HepG2 (cell line): ENCODE results near the gene LAP3. TPM values are rescaled to one million over a fixed set of nuclear protein-coding genes. Genes with fewer than 3 reads are reported as not detected.
A peak's percentile ranks its signal among the peaks of the same experiment; 100 is the strongest.

Experiments
- AGO1 ChIP-seq: fragments of 200-400 bp; formaldehyde crosslinking; IDR thresholded peaks from 2 replicates; pipeline ENCODE4 v1.6.1; 2017; ENCODE audit warnings: mild to moderate bottlenecking, low read depth, low read length, moderate library complexity; ENCODE audit not compliant: poor library complexity, severe bottlenecking
- ARNT2 ChIP-seq: sonication (generic); formaldehyde crosslinking; IDR thresholded peaks from 2 replicates; pipeline ENCODE4 v1.8.0; 2022; ENCODE audit warnings: mild to moderate bottlenecking, low read depth, missing genetic modification reagents, moderate library complexity
- ELF3 ChIP-seq: IDR thresholded peaks from 2 replicates; pipeline ENCODE4 v1.6.1; 2016; ENCODE audit warnings: missing genetic modification reagents, missing compliant biosample characterization
- FOXA3 ChIP-seq: IDR thresholded peaks from 2 replicates; pipeline ENCODE4 v1.6.1; 2016; ENCODE audit warnings: missing genetic modification reagents, missing compliant biosample characterization
- NR2F1 ChIP-seq, 2 experiments: fragments of 450-650 bp in 1 of 2; formaldehyde crosslinking in 1 of 2; IDR thresholded peaks; 2 replicates each; pipeline versions ENCODE4 v1.5.0 to v1.6.1; 2016 to 2020; ENCODE audit warnings: mild to moderate bottlenecking in 1 of 2, missing compliant biosample characterization in 1 of 2, missing genetic modification reagents in 1 of 2, moderate library complexity in 1 of 2
- SMAD3 ChIP-seq: sonication (generic); formaldehyde crosslinking; IDR thresholded peaks from 2 replicates; pipeline ENCODE4 v1.4.0; 2020; ENCODE audit warnings: missing genetic modification reagents
- TAF15 ChIP-seq: fragments of 200-400 bp; formaldehyde crosslinking; IDR thresholded peaks from one replicate; pipeline ENCODE4 v1.6.1; 2018; ENCODE audit warnings: mild to moderate bottlenecking, low read depth, low read length; ENCODE audit not compliant: poor library complexity, severe bottlenecking
- U2AF2 ChIP-seq: fragments of 200-400 bp; formaldehyde crosslinking; IDR thresholded peaks from 2 replicates; pipeline ENCODE4 v1.6.1; 2017; ENCODE audit warnings: low read depth, mild to moderate bottlenecking, low read length
- XRCC5 ChIP-seq: fragments of 200-400 bp; formaldehyde crosslinking; optimal IDR thresholded peaks from 2 replicates; pipeline ENCODE3; 2017; ENCODE audit warnings: mild to moderate bottlenecking, low read length
- ZBTB7B ChIP-seq: sonication (generic); formaldehyde crosslinking; IDR thresholded peaks from 2 replicates; pipeline ENCODE4 v1.4.0; 2020; ENCODE audit warnings: missing genetic modification reagents
- ZNF564 ChIP-seq: sonication (generic); formaldehyde crosslinking; IDR thresholded peaks from 2 replicates; pipeline ENCODE4 v1.8.1; 2023; ENCODE audit warnings: mild to moderate bottlenecking, missing genetic modification reagents
- ZNF724P ChIP-seq: sonication (generic); formaldehyde crosslinking; IDR thresholded peaks from 2 replicates; pipeline ENCODE4 v1.8.0; 2022; ENCODE audit warnings: missing genetic modification reagents, borderline replicate concordance
- ZNF790 ChIP-seq: sonication (generic); formaldehyde crosslinking; IDR thresholded peaks from 2 replicates; pipeline ENCODE4 v1.8.0; 2022; ENCODE audit warnings: missing genetic modification reagents, mild to moderate bottlenecking, borderline replicate concordance
- ZSCAN9 ChIP-seq: IDR thresholded peaks from 2 replicates; pipeline ENCODE4 v1.6.1; 2016; ENCODE audit warnings: borderline replicate concordance
- polyA plus RNA-seq, 8 experiments: library from polyadenylated mRNA; depleted of rRNA in 3 of 8; stranded (reverse) in 7 of 8; unstranded in 1 of 8; fragments of >200 nt; fragmentation: Illumina TruSeq in 4 of 8; extraction: Trizol in 4 of 8; gene quantifications; 2 replicates each; pipeline versions ENCODE4 v1.2.1 to v1.2.3, GENCODE V29; 2011 to 2016; ENCODE audit warnings: low read depth in 4 of 8, missing spikeins in 1 of 8, mixed read lengths in 1 of 8; ENCODE audit not compliant: insufficient read depth in 1 of 8
- total RNA-seq, 5 experiments: library from RNA; depleted of rRNA; stranded (reverse); fragments of >200 nt; fragmentation: Illumina TruSeq; extraction: Trizol; gene quantifications; 2 replicates each; pipeline ENCODE4 v1.2.3, GENCODE V29; 2016; ENCODE audit warnings: low read depth in 1 of 5
- TF ChIP-seq, protein P1 (sequence below): sonication (generic); formaldehyde crosslinking; IDR thresholded peaks from 2 replicates; pipeline ENCODE4 v1.5.0; 2020; ENCODE audit warnings: mild to moderate bottlenecking, missing genetic modification reagents, moderate library complexity
- TF ChIP-seq, protein P2 (sequence below): IDR thresholded peaks from 2 replicates; pipeline ENCODE4 v1.6.1; 2018; ENCODE audit warnings: missing genetic modification reagents
- TF ChIP-seq, protein P3 (sequence below): sonication (generic); formaldehyde crosslinking; IDR thresholded peaks from 2 replicates; pipeline ENCODE4 v1.8.1; 2023; ENCODE audit warnings: mild to moderate bottlenecking, moderate library complexity, missing genetic modification reagents
- TF ChIP-seq, protein P4 (sequence below): IDR thresholded peaks from 2 replicates; pipeline ENCODE4 v1.6.1; 2016; ENCODE audit warnings: missing compliant biosample characterization, missing genetic modification reagents, borderline replicate concordance
- TF ChIP-seq, protein P5 (sequence below): sonication (generic); formaldehyde crosslinking; IDR thresholded peaks from 2 replicates; pipeline ENCODE4 v1.5.1; 2020; ENCODE audit warnings: missing genetic modification reagents, mild to moderate bottlenecking, borderline replicate concordance
- TF ChIP-seq, protein P6 (sequence below): sonication (generic); formaldehyde crosslinking; IDR thresholded peaks from 2 replicates; pipeline ENCODE4 v1.8.0; 2022; ENCODE audit warnings: low read depth, missing genetic modification reagents

LAP3 gene
- total and polyA plus RNA-seq, 2 of the 13 experiments (the other 11 are each of a cell fraction or from before 2014, with no cell fraction given) = 106 to 125 TPM

DNA sequence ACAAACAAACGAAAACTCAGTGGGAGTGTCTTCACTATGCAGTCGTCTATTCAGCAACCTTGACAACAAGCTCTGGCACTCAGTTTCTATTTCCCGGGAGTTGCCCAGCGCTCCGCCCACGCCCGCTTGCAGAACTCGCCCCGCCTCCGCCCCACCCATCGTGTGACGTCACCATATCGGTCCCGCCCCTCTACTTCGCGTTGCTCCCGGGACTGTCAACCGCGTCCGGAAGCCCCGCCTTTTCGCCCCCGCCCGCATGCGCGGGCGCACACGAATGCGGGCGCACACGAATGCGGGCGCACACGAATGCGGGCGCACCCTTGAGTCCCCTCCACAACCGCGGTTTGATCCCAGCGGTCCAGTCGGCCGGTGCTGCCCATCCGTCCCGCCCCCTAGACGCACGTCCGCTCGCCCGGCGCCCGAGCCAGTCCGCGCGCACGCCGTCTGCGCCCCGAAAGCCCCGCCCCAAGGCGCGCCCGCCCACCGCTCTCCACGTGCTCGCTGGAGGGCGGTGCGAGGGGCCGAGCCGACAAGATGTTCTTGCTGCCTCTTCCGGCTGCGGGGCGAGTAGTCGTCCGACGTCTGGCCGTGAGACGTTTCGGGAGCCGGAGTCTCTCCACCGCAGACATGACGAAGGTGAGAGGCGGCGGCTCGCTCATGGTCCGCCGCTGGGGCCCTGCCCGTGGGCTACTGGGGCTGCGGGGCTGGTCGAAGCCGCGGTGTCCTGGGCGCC, at the start of gene LAP3 (continued):
- peak; percentile 65 for TF ChIP-seq ZNF724P (CRISPR knock-in tag)
- TF ChIP-seq SMAD3 = no peak
- TF ChIP-seq NR2F1 (CRISPR knock-in tag; IDR thresholded peaks at IDR 0.05) = no peak
- peak; percentile 47 for TF ChIP-seq XRCC5
- TF ChIP-seq, protein P1, sequence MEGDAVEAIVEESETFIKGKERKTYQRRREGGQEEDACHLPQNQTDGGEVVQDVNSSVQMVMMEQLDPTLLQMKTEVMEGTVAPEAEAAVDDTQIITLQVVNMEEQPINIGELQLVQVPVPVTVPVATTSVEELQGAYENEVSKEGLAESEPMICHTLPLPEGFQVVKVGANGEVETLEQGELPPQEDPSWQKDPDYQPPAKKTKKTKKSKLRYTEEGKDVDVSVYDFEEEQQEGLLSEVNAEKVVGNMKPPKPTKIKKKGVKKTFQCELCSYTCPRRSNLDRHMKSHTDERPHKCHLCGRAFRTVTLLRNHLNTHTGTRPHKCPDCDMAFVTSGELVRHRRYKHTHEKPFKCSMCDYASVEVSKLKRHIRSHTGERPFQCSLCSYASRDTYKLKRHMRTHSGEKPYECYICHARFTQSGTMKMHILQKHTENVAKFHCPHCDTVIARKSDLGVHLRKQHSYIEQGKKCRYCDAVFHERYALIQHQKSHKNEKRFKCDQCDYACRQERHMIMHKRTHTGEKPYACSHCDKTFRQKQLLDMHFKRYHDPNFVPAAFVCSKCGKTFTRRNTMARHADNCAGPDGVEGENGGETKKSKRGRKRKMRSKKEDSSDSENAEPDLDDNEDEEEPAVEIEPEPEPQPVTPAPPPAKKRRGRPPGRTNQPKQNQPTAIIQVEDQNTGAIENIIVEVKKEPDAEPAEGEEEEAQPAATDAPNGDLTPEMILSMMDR (CRISPR knock-in tag) = peak; percentile 18; the same call in 1 of the 2 replicates
- TF ChIP-seq ZSCAN9 (CRISPR knock-in tag) = peak; percentile 83; the same call in 1 of the 2 replicates
- no peak for TF ChIP-seq AGO1
- TF ChIP-seq TAF15 = no peak
- TF ChIP-seq ZBTB7B (CRISPR knock-in tag) = peak; percentile 56; the same call in 1 of the 2 replicates
- TF ChIP-seq, protein P2, sequence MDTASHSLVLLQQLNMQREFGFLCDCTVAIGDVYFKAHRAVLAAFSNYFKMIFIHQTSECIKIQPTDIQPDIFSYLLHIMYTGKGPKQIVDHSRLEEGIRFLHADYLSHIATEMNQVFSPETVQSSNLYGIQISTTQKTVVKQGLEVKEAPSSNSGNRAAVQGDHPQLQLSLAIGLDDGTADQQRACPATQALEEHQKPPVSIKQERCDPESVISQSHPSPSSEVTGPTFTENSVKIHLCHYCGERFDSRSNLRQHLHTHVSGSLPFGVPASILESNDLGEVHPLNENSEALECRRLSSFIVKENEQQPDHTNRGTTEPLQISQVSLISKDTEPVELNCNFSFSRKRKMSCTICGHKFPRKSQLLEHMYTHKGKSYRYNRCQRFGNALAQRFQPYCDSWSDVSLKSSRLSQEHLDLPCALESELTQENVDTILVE (CRISPR knock-in tag) = 0 out of 2 replicates have a peak, but pooled peaks have one; percentile 44
- TF ChIP-seq, protein P3, sequence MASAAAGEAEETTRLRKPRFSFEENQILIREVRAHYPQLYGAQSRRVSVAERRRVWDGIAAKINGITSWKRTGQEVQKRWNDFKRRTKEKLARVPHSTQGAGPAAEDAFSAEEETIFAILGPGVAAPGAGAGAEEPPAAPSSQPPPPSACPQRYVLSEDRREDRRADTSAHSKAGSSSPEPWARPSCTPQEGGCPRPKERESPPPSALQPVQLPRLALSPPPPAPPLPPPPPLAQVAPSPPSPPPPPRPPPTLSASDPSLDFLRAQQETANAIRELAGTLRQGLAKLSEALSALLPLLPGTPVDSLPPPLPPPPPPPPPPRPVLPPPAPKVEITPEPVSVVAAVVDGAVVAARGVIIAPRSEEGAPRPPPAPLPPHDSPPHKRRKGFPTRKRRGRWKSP (CRISPR knock-in tag) = peak; percentile 92
- peak; percentile 91 for TF ChIP-seq ARNT2
- TF ChIP-seq, protein P4, sequence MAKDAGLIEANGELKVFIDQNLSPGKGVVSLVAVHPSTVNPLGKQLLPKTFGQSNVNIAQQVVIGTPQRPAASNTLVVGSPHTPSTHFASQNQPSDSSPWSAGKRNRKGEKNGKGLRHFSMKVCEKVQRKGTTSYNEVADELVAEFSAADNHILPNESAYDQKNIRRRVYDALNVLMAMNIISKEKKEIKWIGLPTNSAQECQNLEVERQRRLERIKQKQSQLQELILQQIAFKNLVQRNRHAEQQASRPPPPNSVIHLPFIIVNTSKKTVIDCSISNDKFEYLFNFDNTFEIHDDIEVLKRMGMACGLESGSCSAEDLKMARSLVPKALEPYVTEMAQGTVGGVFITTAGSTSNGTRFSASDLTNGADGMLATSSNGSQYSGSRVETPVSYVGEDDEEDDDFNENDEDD (CRISPR knock-in tag) = peak; percentile 97
- peak; percentile 62; the same call in 1 of the 2 replicates for TF ChIP-seq ZNF564 (CRISPR knock-in tag)
- TF ChIP-seq, protein P5, sequence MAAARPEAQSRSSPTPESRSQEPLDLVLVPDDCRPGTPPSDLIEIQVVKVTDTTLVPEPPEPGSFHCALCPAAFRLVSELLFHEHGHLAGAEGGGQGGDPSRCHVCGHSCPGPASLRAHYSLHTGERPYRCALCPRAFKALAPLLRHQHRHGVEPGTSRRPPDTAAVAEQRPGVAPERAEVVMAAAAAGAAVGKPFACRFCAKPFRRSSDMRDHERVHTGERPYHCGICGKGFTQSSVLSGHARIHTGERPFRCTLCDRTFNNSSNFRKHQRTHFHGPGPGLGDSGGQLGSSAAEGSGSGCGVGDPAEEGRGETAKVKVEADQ (CRISPR knock-in tag) = no peak; the same call in 1 of the 2 replicates
- TF ChIP-seq ZNF790 (CRISPR knock-in tag) = peak; percentile 93; the same call in 1 of the 2 replicates
- TF ChIP-seq FOXA3 (CRISPR knock-in tag) = no peak; the same call in 1 of the 2 replicates
- TF ChIP-seq, protein P6, sequence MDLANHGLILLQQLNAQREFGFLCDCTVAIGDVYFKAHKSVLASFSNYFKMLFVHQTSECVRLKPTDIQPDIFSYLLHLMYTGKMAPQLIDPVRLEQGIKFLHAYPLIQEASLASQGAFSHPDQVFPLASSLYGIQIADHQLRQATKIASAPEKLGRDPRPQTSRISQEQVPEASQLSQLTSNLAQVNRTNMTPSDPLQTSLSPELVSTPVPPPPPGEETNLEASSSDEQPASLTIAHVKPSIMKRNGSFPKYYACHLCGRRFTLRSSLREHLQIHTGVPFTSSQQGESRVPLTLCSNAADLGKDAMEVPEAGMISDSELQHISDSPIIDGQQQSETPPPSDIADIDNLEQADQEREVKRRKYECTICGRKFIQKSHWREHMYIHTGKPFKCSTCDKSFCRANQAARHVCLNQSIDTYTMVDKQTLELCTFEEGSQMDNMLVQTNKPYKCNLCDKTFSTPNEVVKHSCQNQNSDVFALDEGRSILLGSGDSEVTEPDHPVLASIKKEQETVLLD (CRISPR knock-in tag) = peak; percentile 61; the same call in 1 of the 2 replicates
- TF ChIP-seq ELF3 (CRISPR knock-in tag) = peak; percentile 87
- no peak for TF ChIP-seq U2AF2
